Measurements from ENCODE around the gene GALK1.
A peak's percentile ranks its signal among the peaks of the same experiment; 100 is the strongest.
"Not testable (repeated sequence)": the region's sequence is repeated elsewhere in the genome, so short reads cannot be mapped to it uniquely, and the experiment has no call there.

GALK1 gene

GRCh38 chr17:75764711-75765421, at the start of gene GALK1:
Gene GALK1 (minus strand): TSS chr17:75765192. CDS start chr17:75765136, 56 bp downstream.
- peak; percentile 83 for DNase-seq

GRCh38 chr17:75814021-75814395, 49.0 kb upstream of the GALK1 start:
- DNase-seq: no peak

GRCh38 chr17:75813081-75814020, 48.4 kb upstream of the GALK1 start:
- no peak for DNase-seq

- DNase-seq: no peak
These were observed 47.4 kb upstream of the GALK1 start for GRCh38 chr17:75812096-75813013.

GRCh38 chr17:75811174-75811573, 46.2 kb upstream of the GALK1 start:
- no peak for DNase-seq

GRCh38 chr17:75810756-75811155, 45.8 kb upstream of the GALK1 start:
- DNase-seq: not testable (repeated sequence)

GRCh38 chr17:75810216-75810615, 45.2 kb upstream of the GALK1 start:
- DNase-seq: no peak

GRCh38 chr17:75809631-75810111, 44.7 kb upstream of the GALK1 start:
- no peak for DNase-seq

GRCh38 chr17:75808905-75809621, 44.1 kb upstream of the GALK1 start:
- DNase-seq: no peak

- DNase-seq: no peak
These were observed 43.5 kb upstream of the GALK1 start for GRCh38 chr17:75808549-75808904.

GRCh38 chr17:75807861-75808260, 42.9 kb upstream of the GALK1 start:
- no peak for DNase-seq

- no peak for DNase-seq
These were observed 42.0 kb upstream of the GALK1 start for GRCh38 chr17:75806822-75807500.

GRCh38 chr17:75803883-75804282, 38.9 kb upstream of the GALK1 start:
- no peak for DNase-seq

GRCh38 chr17:75799402-75799801, 34.4 kb upstream of the GALK1 start:
- DNase-seq: no peak

- DNase-seq: no peak
These were observed 31.0 kb upstream of the GALK1 start for GRCh38 chr17:75795820-75796607.

GRCh38 chr17:75793460-75793859, 28.5 kb upstream of the GALK1 start:
- no peak for DNase-seq

- DNase-seq: no peak
These were observed 26.3 kb upstream of the GALK1 start for GRCh38 chr17:75791254-75791653.

GRCh38 chr17:75785016-75785890, 20.3 kb upstream of the GALK1 start:
- peak; percentile 91 for DNase-seq

- DNase-seq: peak; percentile 98
These were observed 19.6 kb upstream of the GALK1 start, which contains the start of gene UNK for GRCh38 chr17:75784473-75785015. Gene UNK (plus strand): TSS chr17:75784806. CDS start chr17:75784881, 75 bp downstream.

Data from RPMI8226 (cell line).